A549 (cell line): ENCODE data around the gene TEKTIP1. TPM values are rescaled to one million over a fixed set of nuclear protein-coding genes. Genes with fewer than 3 reads are reported as not detected.

Experiments
- ATAC-seq, 2 experiments: fragments of 200-7000 bp in 1 of 2; fragments of >200 bp in 1 of 2; cut with Nextera tagmentation in 1 of 2; cut with Tn5 transposase in 1 of 2; 3 replicates each; pipeline versions ENCODE4 v1.8.0 to v1.9.1; 2018 to 2020; ENCODE audit warnings: mild to moderate bottlenecking in 1 of 2, moderate library complexity in 1 of 2
- CTCF ChIA-PET: fragments of 300-600 bp; sonication (Branson Sonifier 250); formaldehyde crosslinking; extraction: SDS; loops from one replicate; lab custom pipeline; 2021; ENCODE audit warnings: antibody characterized with exemption, inconsistent platforms; lab: Yijun Ruan, JAX
- POLR2A ChIA-PET: fragments of 350-600 bp; formaldehyde crosslinking; extraction: SDS; loops from one replicate; lab custom pipeline; 2021; ENCODE audit warnings: antibody characterized with exemption, inconsistent platforms; lab: Yijun Ruan, JAX
- DNase-seq, 2 experiments: peaks; one replicate each; pipeline versions ENCODE4 v3.0.0 to v3.0.0-alpha.2; 2011 to 2016; ENCODE audit warnings: low read depth in 1 of 2, low spot score in 1 of 2
- FAIRE-seq: peaks from 2 replicates; lab custom pipeline; 2011; peaks lifted over from hg19 to GRCh38; lab: Jason Lieb, UNC
- H3K27ac ChIP-seq, 2 experiments: fragments of >200 bp; sonication (Bioruptor Twin); formaldehyde crosslinking; 3 replicates each; pipeline ENCODE4 v1.5.1; 2016 to 2017
- H3K4me1 ChIP-seq: fragments of >200 bp; sonication (Bioruptor Twin); formaldehyde crosslinking; 3 replicates; pipeline ENCODE4 v1.6.1; 2016
- H3K4me2 ChIP-seq: fragments of >200 bp; sonication (Bioruptor Twin); formaldehyde crosslinking; 3 replicates; pipeline ENCODE4 v1.6.1; 2016
- H3K4me3 ChIP-seq: fragments of >200 bp; sonication (Bioruptor Twin); formaldehyde crosslinking; 3 replicates; pipeline ENCODE4 v1.5.1; 2016
- H3K9me3 ChIP-seq: fragments of >200 bp; sonication (Bioruptor Twin); formaldehyde crosslinking; 3 replicates; pipeline ENCODE4 v1.6.1; 2016
- CBX8 ChIP-seq: fragments of 200-600 bp; sonication (generic); IDR thresholded peaks from 2 replicates; pipeline ENCODE4 v1.6.1; 2016
- CEBPB ChIP-seq, 2 experiments: fragments of >200 bp in 1 of 2; sonication (Bioruptor Twin) in 1 of 2; formaldehyde crosslinking in 1 of 2; IDR thresholded peaks; 2 replicates each; pipeline ENCODE4 v1.6.1; 2012 to 2016
- CHD4 ChIP-seq: fragments of 200-600 bp; sonication (generic); IDR thresholded peaks from 2 replicates; pipeline ENCODE4 v1.6.1; 2016; ENCODE audit warnings: antibody characterized with exemption, mild to moderate bottlenecking, borderline replicate concordance
- CTCF ChIP-seq: fragments of >200 bp; sonication (Bioruptor Twin); formaldehyde crosslinking; IDR thresholded peaks from 3 replicates; pipeline ENCODE4 v1.5.1; 2016
- E2F6 ChIP-seq: IDR thresholded peaks from 2 replicates; pipeline ENCODE4 v1.6.1; 2012; ENCODE audit warnings: low read depth, borderline replicate concordance
- ELK1 ChIP-seq: fragments of 150-350 bp; IDR thresholded peaks from 2 replicates; pipeline ENCODE4 v1.6.1; 2014; ENCODE audit warnings: low read depth, mild to moderate bottlenecking, low read length
- EP300 ChIP-seq, 2 experiments: fragments of >200 bp; sonication (Bioruptor Twin); formaldehyde crosslinking; IDR thresholded peaks; 2 replicates in 1 of 2; 3 replicates in 1 of 2; pipeline ENCODE4 v1.6.1; 2016 to 2017
- ESRRA ChIP-seq: fragments of 150-350 bp; IDR thresholded peaks from 2 replicates; pipeline ENCODE4 v1.6.1; 2014; ENCODE audit warnings: mild to moderate bottlenecking, low read length, borderline replicate concordance
- FOSL2 ChIP-seq, 2 experiments: fragments of 450-650 bp in 1 of 2; fragments of >200 bp in 1 of 2; sonication (Bioruptor Twin) in 1 of 2; formaldehyde crosslinking; IDR thresholded peaks; 2 replicates each; pipeline versions ENCODE4 v1.5.0 to v1.6.1; 2016 to 2020; ENCODE audit warnings: mild to moderate bottlenecking in 1 of 2, moderate library complexity in 1 of 2
- FOXS1 ChIP-seq: fragments of 250-450 bp; sonication (Bioruptor Pico); IDR thresholded peaks from 2 replicates; pipeline ENCODE4 v1.5.0; 2020; ENCODE audit warnings: mild to moderate bottlenecking, moderate library complexity
- GATA3 ChIP-seq: IDR thresholded peaks from 2 replicates; pipeline ENCODE4 v1.6.1; 2012; ENCODE audit warnings: borderline replicate concordance
- HDAC2 ChIP-seq: fragments of 200-600 bp; sonication (generic); IDR thresholded peaks from 2 replicates; pipeline ENCODE4 v1.6.1; 2016
- HEYL ChIP-seq: fragments of 250-450 bp; sonication (Bioruptor Pico); IDR thresholded peaks from 2 replicates; pipeline ENCODE4 v1.8.0; 2021; ENCODE audit warnings: mild to moderate bottlenecking, moderate library complexity
- HMGXB4 ChIP-seq: fragments of 250-450 bp; sonication (Bioruptor Pico); IDR thresholded peaks from 2 replicates; pipeline ENCODE4 v1.5.0; 2021; ENCODE audit warnings: mild to moderate bottlenecking, moderate library complexity, borderline replicate concordance
- HOXA7 ChIP-seq: fragments of 250-450 bp; sonication (Bioruptor Pico); IDR thresholded peaks from 2 replicates; pipeline ENCODE4 v1.5.0; 2020; ENCODE audit warnings: mild to moderate bottlenecking, moderate library complexity
- HOXB13 ChIP-seq: fragments of 250-450 bp; sonication (Bioruptor Pico); IDR thresholded peaks from 2 replicates; pipeline ENCODE4 v1.5.0; 2020; ENCODE audit warnings: low read depth, mild to moderate bottlenecking, moderate library complexity
- JUN ChIP-seq, 2 experiments: fragments of >200 bp; sonication (Bioruptor Twin); formaldehyde crosslinking; IDR thresholded peaks; 2 replicates in 1 of 2; 3 replicates in 1 of 2; pipeline ENCODE4 v1.6.1; 2016 to 2017
- JUNB ChIP-seq: fragments of >200 bp; sonication (Bioruptor Twin); formaldehyde crosslinking; IDR thresholded peaks from 2 replicates; pipeline ENCODE4 v1.6.1; 2016
- KDM1A ChIP-seq: fragments of 200-600 bp; sonication (generic); IDR thresholded peaks from 2 replicates; pipeline ENCODE4 v1.6.1; 2016; ENCODE audit warnings: low read depth, mild to moderate bottlenecking
- KDM5A ChIP-seq: fragments of 200-600 bp; sonication (generic); IDR thresholded peaks from 2 replicates; pipeline ENCODE4 v1.6.1; 2016; ENCODE audit warnings: antibody characterized with exemption, mild to moderate bottlenecking
- MAFK ChIP-seq: fragments of 450-650 bp; IDR thresholded peaks from 2 replicates; pipeline ENCODE4 v1.6.1; 2014; ENCODE audit not compliant: partially characterized antibody
- MAZ ChIP-seq: fragments of 150-350 bp; IDR thresholded peaks from 2 replicates; pipeline ENCODE4 v1.6.1; 2014; ENCODE audit warnings: antibody characterized with exemption, low read depth, low read length, borderline replicate concordance
- MYC ChIP-seq: IDR thresholded peaks from 2 replicates; pipeline ENCODE4 v1.6.1; 2012; ENCODE audit warnings: mild to moderate bottlenecking, inconsistent platforms, low read length, improper control_type of control experiment, borderline replicate concordance
- NFE2L2 ChIP-seq: fragments of 150-350 bp; conservative IDR thresholded peaks from 2 replicates; pipeline ENCODE4 v1.6.1; 2014; ENCODE audit warnings: low read length
- NPAS2 ChIP-seq: fragments of 250-450 bp; sonication (Bioruptor Pico); IDR thresholded peaks from 2 replicates; pipeline ENCODE4 v1.8.0; 2022; ENCODE audit warnings: mild to moderate bottlenecking, moderate library complexity, borderline replicate concordance
- RFX5 ChIP-seq: fragments of 450-650 bp; IDR thresholded peaks from 2 replicates; pipeline ENCODE4 v1.7.1; 2014; ENCODE audit warnings: antibody characterized with exemption, mild to moderate bottlenecking, moderate library complexity
- RNF2 ChIP-seq: fragments of 200-600 bp; sonication (generic); IDR thresholded peaks from 2 replicates; pipeline ENCODE4 v1.6.1; 2016; ENCODE audit warnings: low read depth, mild to moderate bottlenecking, antibody characterized with exemption, moderate library complexity, borderline replicate concordance
- SREBF2 ChIP-seq: fragments of 450-650 bp; IDR thresholded peaks from 2 replicates; pipeline ENCODE4 v1.6.1; 2014; ENCODE audit warnings: mild to moderate bottlenecking, moderate library complexity
- TFCP2L1 ChIP-seq: fragments of 250-450 bp; sonication (Bioruptor Pico); IDR thresholded peaks from 2 replicates; pipeline ENCODE4 v1.5.0; 2021; ENCODE audit warnings: mild to moderate bottlenecking
- USF2 ChIP-seq: fragments of 450-650 bp; IDR thresholded peaks from 2 replicates; pipeline ENCODE4 v1.6.1; 2014; ENCODE audit warnings: antibody characterized with exemption
- ZFP36 ChIP-seq: fragments of 450-650 bp; IDR thresholded peaks from 2 replicates; pipeline ENCODE4 v1.6.1; 2014; ENCODE audit warnings: borderline replicate concordance; ENCODE audit not compliant: partially characterized antibody
- ZNF302 ChIP-seq: fragments of 250-450 bp; sonication (Bioruptor Pico); IDR thresholded peaks from 2 replicates; pipeline ENCODE4 v1.9.0; 2021; ENCODE audit warnings: inconsistent platforms, mild to moderate bottlenecking, moderate library complexity
- WGBS: methylation state at CpG from one replicate; pipeline ENCODE4 v1.1.6; 2017; ENCODE audit errors: missing lambda C conversion rate; 5-methylcytosine and 5-hydroxymethylcytosine counted together
- polyA plus RNA-seq, 4 experiments: library from polyadenylated mRNA; depleted of rRNA in 3 of 4; stranded (reverse); fragments of >200 nt; fragmentation: RNase III in 1 of 4; extraction: RNeasy Plus Mini Kit Qiagen cat#74134 plus additional on column Dnase treatment in 1 of 4; gene quantifications; 2 replicates in 3 of 4; 3 replicates in 1 of 4; pipeline ENCODE4 v1.2.3, GENCODE V29; 2011 to 2017

The TEKTIP1 gene
- polyA plus RNA-seq, 2 of the 4 experiments (the other 2 are of a cell fraction), result not detected

- TF ChIP-seq CBX8 (no peak), ZFP36 (no peak), MAFK (no peak), HOXA7 (CRISPR knock-in tag) (no peak), FOSL2 (IDR thresholded peaks at IDR 0.05) (no peak), FOSL2 (CRISPR knock-in tag; IDR thresholded peaks at IDR 0.05) (no peak), HEYL (CRISPR knock-in tag) (no peak), E2F6 (no peak), HOXB13 (CRISPR knock-in tag) (no peak), ZNF302 (CRISPR knock-in tag) (no peak), MAZ (no peak), RFX5 (no peak), CEBPB (IDR thresholded peaks at IDR 0.05) (no peak), USF2 (no peak), TFCP2L1 (CRISPR knock-in tag) (no peak), GATA3 (no peak), SREBF2 (no peak), JUN (IDR thresholded peaks at IDR 0.05) (no peak), CTCF (no peak), KDM5A (no peak)
- H3K4me3 ChIP-seq, result no peak overlapping the region
- ATAC-seq (peak; percentile 83 to 93), FAIRE-seq (no peak), DNase-seq (peak in 1 of 2 experiments; percentile 80)
- no peaks in the 10 kb centered on the region for H3K9me3 ChIP-seq
- WGBS, result 87% methylated on average over 8 of the region's 15 CpGs
- H3K4me2 ChIP-seq, result no peak overlapping the region
- no peak overlapping the region for H3K27ac ChIP-seq
- CTCF ChIA-PET, result interaction anchor here (1.1 to 5.0 kb wide), 4 partner anchors 9 to 168 kb away, joined by 4 to 27 read pairs (median 8); no protein-coding TSS in a partner anchor
- POLR2A ChIA-PET, result no interaction called here
- H3K4me1 ChIP-seq, result peaks cover 1% of the 10 kb centered on the region; the same call in 1 of the 3 replicates
Observed at GRCh38 chr19:3494051-3494450, 44.9 kb upstream of the TEKTIP1 start.

GRCh38 chr19:3494559-3494958 is 44.4 kb upstream of the TEKTIP1 start:
- peaks cover 6% of the 10 kb centered on the region; the same call in 1 of the 3 replicates for H3K4me1 ChIP-seq
- no peak overlapping the region for H3K4me2 ChIP-seq
- TF ChIP-seq JUNB, result no peak
- TF ChIP-seq RNF2, result no peak
- TF ChIP-seq NPAS2 (CRISPR knock-in tag), result no peak
- TF ChIP-seq ELK1, result no peak
- TF ChIP-seq KDM1A, result no peak
- TF ChIP-seq JUN (IDR thresholded peaks at IDR 0.05), result no peak
- TF ChIP-seq HOXA7 (CRISPR knock-in tag), result no peak
- TF ChIP-seq MYC, result no peak
- no peak for TF ChIP-seq FOXS1 (CRISPR knock-in tag)
- TF ChIP-seq CHD4, result no peak
- TF ChIP-seq SREBF2, result no peak
- TF ChIP-seq EP300 (IDR thresholded peaks at IDR 0.05), result no peak
- no peak for TF ChIP-seq NFE2L2
- TF ChIP-seq HMGXB4 (CRISPR knock-in tag), result no peak
- no peak for TF ChIP-seq ESRRA
- no peak for TF ChIP-seq HDAC2
- no peak for TF ChIP-seq TFCP2L1 (CRISPR knock-in tag)
- no peak for TF ChIP-seq MAZ
- WGBS, result 95% methylated on average over 17 of the region's 18 CpGs
- FAIRE-seq (no peak), DNase-seq (no peak), ATAC-seq (peak in 1 of 2 experiments; percentile 18; a peak in 1 of 6 replicates)
- ChIA-PET POLR2A (no interaction called here), CTCF (interaction anchor here (1.1 to 5.0 kb wide), 4 partner anchors 9 to 168 kb away, joined by 4 to 27 read pairs (median 8); no protein-coding TSS in a partner anchor)
- H3K4me3 ChIP-seq, result no peak overlapping the region
- H3K27ac ChIP-seq, result no peak overlapping the region
- H3K9me3 ChIP-seq, result no peaks in the 10 kb centered on the region
